ENCODE results near the gene VWA2. TPM values are rescaled to one million over a fixed set of nuclear protein-coding genes. Genes with fewer than 3 reads are reported as not detected.

The VWA2 gene
- polyA plus RNA-seq, 3 donors: not detected

GRCh38 chr10:114261076-114261475 lies 22.0 kb downstream of the VWA2 start:
- Mint-ChIP-seq H3K27ac (no peak overlapping the region), H3K4me1 (no peaks in the 10 kb centered on the region), H3K27me3 (ENCODE audit: low read depth in 3 of 3) (peaks cover 1 to 5% (median 4%) of the 10 kb centered on the region in 3 donors), H3K36me3 (no peaks in the 10 kb centered on the region), H3K4me3 (no peak overlapping the region), H3K9me3 (peaks cover 0 to 2% (median 0%) of the 10 kb centered on the region in 7 donors)
- intact Hi-C loops (cut with micrococcal nuclease): no loop called here
- Histone ChIP-seq H3K9ac (ENCODE audit: insufficient read depth, low read length, poor library complexity, severe bottlenecking) (no peak overlapping the region), H3K4me1 (ENCODE audit: control insufficient read depth in 1 of 2, insufficient read depth in 2 of 2, low read length in 2 of 2) (no peaks in the 10 kb centered on the region), H3K4me2 (replicated peaks; ENCODE audit: extremely low read depth, low read length, poor library complexity, severe bottlenecking) (no peak overlapping the region), H3K79me2 (ENCODE audit: insufficient read depth, low read length) (no peaks in the 10 kb centered on the region), H3K4me3 (replicated peaks in 1 of 3; ENCODE audit: low read depth in 2 of 3, low read length in 3 of 3) (no peak overlapping the region), H2AFZ (ENCODE audit: insufficient read depth, low read depth, low read length, poor library complexity, severe bottlenecking) (no peak overlapping the region), H3K9me3 (replicated peaks in 1 of 2; ENCODE audit: control insufficient read depth in 1 of 2, insufficient read depth in 1 of 2, low read length in 2 of 2) (no peaks in the 10 kb centered on the region), H3K36me3 (replicated peaks in 1 of 2; ENCODE audit: control insufficient read depth in 1 of 2, insufficient read depth in 2 of 2, low read length in 2 of 2) (no peaks in the 10 kb centered on the region), H4K20me1 (ENCODE audit: insufficient read depth, low read length) (no peaks in the 10 kb centered on the region), H3K27ac (ENCODE audit: low read depth in 1 of 2, low read length in 2 of 2) (no peak overlapping the region), H3K27me3 (ENCODE audit: control insufficient read depth in 2 of 2, insufficient read depth in 2 of 2, low read length in 2 of 2) (no peaks in the 10 kb centered on the region)
- no peak for DNase-seq
- TF ChIP-seq, protein P1, sequence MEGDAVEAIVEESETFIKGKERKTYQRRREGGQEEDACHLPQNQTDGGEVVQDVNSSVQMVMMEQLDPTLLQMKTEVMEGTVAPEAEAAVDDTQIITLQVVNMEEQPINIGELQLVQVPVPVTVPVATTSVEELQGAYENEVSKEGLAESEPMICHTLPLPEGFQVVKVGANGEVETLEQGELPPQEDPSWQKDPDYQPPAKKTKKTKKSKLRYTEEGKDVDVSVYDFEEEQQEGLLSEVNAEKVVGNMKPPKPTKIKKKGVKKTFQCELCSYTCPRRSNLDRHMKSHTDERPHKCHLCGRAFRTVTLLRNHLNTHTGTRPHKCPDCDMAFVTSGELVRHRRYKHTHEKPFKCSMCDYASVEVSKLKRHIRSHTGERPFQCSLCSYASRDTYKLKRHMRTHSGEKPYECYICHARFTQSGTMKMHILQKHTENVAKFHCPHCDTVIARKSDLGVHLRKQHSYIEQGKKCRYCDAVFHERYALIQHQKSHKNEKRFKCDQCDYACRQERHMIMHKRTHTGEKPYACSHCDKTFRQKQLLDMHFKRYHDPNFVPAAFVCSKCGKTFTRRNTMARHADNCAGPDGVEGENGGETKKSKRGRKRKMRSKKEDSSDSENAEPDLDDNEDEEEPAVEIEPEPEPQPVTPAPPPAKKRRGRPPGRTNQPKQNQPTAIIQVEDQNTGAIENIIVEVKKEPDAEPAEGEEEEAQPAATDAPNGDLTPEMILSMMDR (IDR thresholded peaks at IDR 0.05): no peak
- no CpG with 5 or more reads among the region's 2 CpGs for WGBS (ENCODE audit: insufficient coverage)

DNA sequence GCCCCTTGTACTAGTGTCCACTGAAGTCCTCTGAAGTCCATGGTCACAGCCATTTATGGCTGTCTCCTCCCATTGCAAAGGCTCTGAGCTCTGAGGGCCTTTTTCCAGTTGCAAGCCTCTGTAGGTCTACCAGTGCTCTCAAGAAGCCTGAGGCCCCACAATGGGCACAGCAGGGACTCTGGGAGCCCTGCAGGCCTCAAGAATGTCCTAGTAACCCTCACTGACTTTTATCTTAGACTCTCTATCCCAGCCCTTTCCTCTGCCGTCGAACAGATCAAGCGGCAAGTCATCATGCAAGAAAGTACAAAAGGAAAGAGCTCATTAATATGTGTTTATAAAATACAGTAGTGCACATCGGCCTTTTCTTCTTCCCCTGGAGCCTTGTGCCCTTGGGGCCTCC lies 23.4 kb downstream of the VWA2 start:
- Histone ChIP-seq H2AFZ (ENCODE audit: insufficient read depth, low read depth, low read length, poor library complexity, severe bottlenecking) (no peak overlapping the region), H3K27ac (ENCODE audit: low read depth in 1 of 2, low read length in 2 of 2) (no peak overlapping the region), H3K4me3 (replicated peaks in 1 of 3; ENCODE audit: low read depth in 2 of 3, low read length in 3 of 3) (no peak overlapping the region), H4K20me1 (ENCODE audit: insufficient read depth, low read length) (no peaks in the 10 kb centered on the region), H3K79me2 (ENCODE audit: insufficient read depth, low read length) (no peaks in the 10 kb centered on the region), H3K36me3 (replicated peaks in 1 of 2; ENCODE audit: control insufficient read depth in 1 of 2, insufficient read depth in 2 of 2, low read length in 2 of 2) (no peaks in the 10 kb centered on the region), H3K4me1 (ENCODE audit: control insufficient read depth in 1 of 2, insufficient read depth in 2 of 2, low read length in 2 of 2) (no peaks in the 10 kb centered on the region), H3K9me3 (replicated peaks in 1 of 2; ENCODE audit: control insufficient read depth in 1 of 2, insufficient read depth in 1 of 2, low read length in 2 of 2) (no peaks in the 10 kb centered on the region), H3K4me2 (replicated peaks; ENCODE audit: extremely low read depth, low read length, poor library complexity, severe bottlenecking) (no peak overlapping the region), H3K27me3 (ENCODE audit: control insufficient read depth in 2 of 2, insufficient read depth in 2 of 2, low read length in 2 of 2) (no peaks in the 10 kb centered on the region), H3K9ac (ENCODE audit: insufficient read depth, low read length, poor library complexity, severe bottlenecking) (no peak overlapping the region)
- TF ChIP-seq, protein P1 (IDR thresholded peaks at IDR 0.05): no peak
- H3K4me1 Mint-ChIP-seq: no peaks in the 10 kb centered on the region
- intact Hi-C loops (cut with micrococcal nuclease): no loop called here
- peaks cover 0 to 2% (median 0%) of the 10 kb centered on the region in 7 donors for H3K9me3 Mint-ChIP-seq
- peaks cover 1 to 6% (median 4%) of the 10 kb centered on the region in 3 donors for H3K27me3 Mint-ChIP-seq (ENCODE audit: low read depth in 3 of 3)
- no CpG with 5 or more reads among the region's 4 CpGs for WGBS (ENCODE audit: insufficient coverage)
- no peak overlapping the region for H3K27ac Mint-ChIP-seq
- H3K4me3 Mint-ChIP-seq: no peak overlapping the region
- no peak for DNase-seq
- no peaks in the 10 kb centered on the region for H3K36me3 Mint-ChIP-seq

Measured in CD14-positive monocyte (primary cell).